Erythroblast (primary cell): Measurements from ENCODE around the gene GTF2A1L.

Experiments used
- GATA1 ChIP-seq: IDR thresholded peaks from 2 replicates; pipeline ENCODE4 v1.6.1; 2011; ENCODE audit warnings: low read depth, mild to moderate bottlenecking, control low read depth, low read length, moderate library complexity
- POLR2A ChIP-seq: IDR thresholded peaks from 2 replicates; pipeline ENCODE4 v1.6.1; 2011; ENCODE audit warnings: mild to moderate bottlenecking, low read length

DNA sequence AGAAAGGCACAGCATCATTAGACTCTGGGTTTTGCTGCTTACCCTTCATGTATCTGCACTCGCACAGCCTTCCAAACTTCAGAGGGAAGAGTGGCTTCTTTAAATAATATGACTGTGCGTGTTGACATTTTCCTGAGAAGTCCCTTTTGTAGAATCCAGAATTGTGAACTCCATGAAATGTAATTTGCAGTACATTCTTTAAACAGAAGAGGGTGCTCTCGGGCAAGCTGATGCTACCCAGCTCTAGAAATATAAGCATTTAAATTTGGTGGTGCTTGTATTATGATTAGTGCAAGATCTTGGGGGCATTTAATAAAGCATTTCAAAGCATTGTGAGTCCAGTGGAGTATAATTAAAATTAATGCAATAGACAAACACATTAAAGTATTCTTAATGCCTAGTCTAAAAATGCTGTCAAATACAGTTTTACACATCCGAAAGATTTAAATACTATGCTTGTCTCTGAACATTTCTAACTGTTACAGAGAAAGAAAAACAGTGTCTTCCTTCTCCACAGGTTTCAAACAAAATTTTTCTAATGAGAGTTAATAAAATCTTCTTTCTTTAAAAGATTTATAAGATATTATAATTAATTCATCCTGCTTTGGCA, 17.3 kb upstream of the GTF2A1L start:
- TF ChIP-seq POLR2A (no peak), GATA1 (no peak)
